HepG2 (cell line): ENCODE measurements around the gene TGM2. TPM values are rescaled to one million over a fixed set of nuclear protein-coding genes. Genes with fewer than 3 reads are reported as not detected.

Source experiments
- CREBL2 ChIP-seq: sonication (generic); formaldehyde crosslinking; IDR thresholded peaks from 2 replicates; pipeline ENCODE4 v1.8.1; 2023; ENCODE audit warnings: missing genetic modification reagents, mild to moderate bottlenecking, borderline replicate concordance
- ELF3 ChIP-seq: IDR thresholded peaks from 2 replicates; pipeline ENCODE4 v1.6.1; 2016; ENCODE audit warnings: missing genetic modification reagents, missing compliant biosample characterization
- GFI1 ChIP-seq: sonication (generic); formaldehyde crosslinking; IDR thresholded peaks from 2 replicates; pipeline ENCODE4 v1.5.0; 2020; ENCODE audit warnings: missing genetic modification reagents, mild to moderate bottlenecking, borderline replicate concordance
- GPN1 ChIP-seq: sonication (generic); formaldehyde crosslinking; IDR thresholded peaks from 2 replicates; pipeline ENCODE4 v1.5.1; 2020; ENCODE audit warnings: missing genetic modification reagents, borderline replicate concordance
- HMGXB3 ChIP-seq: sonication (generic); formaldehyde crosslinking; IDR thresholded peaks from 2 replicates; pipeline ENCODE4 v1.4.0; 2020; ENCODE audit warnings: missing genetic modification reagents, borderline replicate concordance
- HNRNPH1 ChIP-seq: fragments of 200-400 bp; formaldehyde crosslinking; optimal IDR thresholded peaks from 2 replicates; pipeline ENCODE3; 2017; ENCODE audit warnings: mild to moderate bottlenecking, low read depth, low read length
- HNRNPLL ChIP-seq: fragments of 200-400 bp; formaldehyde crosslinking; IDR thresholded peaks from 2 replicates; pipeline ENCODE4 v1.6.1; 2017; ENCODE audit warnings: mild to moderate bottlenecking, low read depth, low read length; ENCODE audit not compliant: poor library complexity, severe bottlenecking
- HOXA3 ChIP-seq: sonication (generic); formaldehyde crosslinking; IDR thresholded peaks from 2 replicates; pipeline ENCODE4 v1.5.0; 2020; ENCODE audit warnings: missing genetic modification reagents
- JDP2 ChIP-seq: sonication (generic); formaldehyde crosslinking; IDR thresholded peaks from 2 replicates; pipeline ENCODE4 v1.8.1; 2022; ENCODE audit warnings: missing genetic modification reagents, borderline replicate concordance
- KDM4B ChIP-seq: sonication (generic); formaldehyde crosslinking; IDR thresholded peaks from 2 replicates; pipeline ENCODE4 v1.4.0; 2020; ENCODE audit warnings: missing genetic modification reagents
- NCOA1 ChIP-seq: sonication (generic); formaldehyde crosslinking; IDR thresholded peaks from 2 replicates; pipeline ENCODE4 v1.9.0; 2021; ENCODE audit warnings: missing genetic modification reagents
- NFYC ChIP-seq: IDR thresholded peaks from 2 replicates; pipeline ENCODE4 v1.6.1; 2016; ENCODE audit warnings: missing genetic modification reagents, missing compliant biosample characterization
- ZBED4 ChIP-seq: sonication (generic); formaldehyde crosslinking; IDR thresholded peaks from 2 replicates; pipeline ENCODE4 v1.4.0; 2020; ENCODE audit warnings: missing genetic modification reagents, borderline replicate concordance
- ZNF282 ChIP-seq: fragments of 450-650 bp; IDR thresholded peaks from 2 replicates; pipeline ENCODE4 v1.6.1; 2018; ENCODE audit not compliant: partially characterized antibody
- ZSCAN20 ChIP-seq: sonication (generic); formaldehyde crosslinking; IDR thresholded peaks from 2 replicates; pipeline ENCODE4 v1.4.0; 2020; ENCODE audit warnings: missing genetic modification reagents, mild to moderate bottlenecking, borderline replicate concordance
- polyA plus RNA-seq, 8 experiments: library from polyadenylated mRNA; depleted of rRNA in 3 of 8; stranded (reverse) in 7 of 8; unstranded in 1 of 8; fragments of >200 nt; fragmentation: Illumina TruSeq in 4 of 8; extraction: Trizol in 4 of 8; gene quantifications; 2 replicates each; pipeline versions ENCODE4 v1.2.1 to v1.2.3, GENCODE V29; 2011 to 2016; ENCODE audit warnings: low read depth in 4 of 8, missing spikeins in 1 of 8, mixed read lengths in 1 of 8; ENCODE audit not compliant: insufficient read depth in 1 of 8
- total RNA-seq, 5 experiments: library from RNA; depleted of rRNA; stranded (reverse); fragments of >200 nt; fragmentation: Illumina TruSeq; extraction: Trizol; gene quantifications; 2 replicates each; pipeline ENCODE4 v1.2.3, GENCODE V29; 2016; ENCODE audit warnings: low read depth in 1 of 5
- TF ChIP-seq, protein P1 (sequence below): IDR thresholded peaks from 2 replicates; pipeline ENCODE4 v1.6.1; 2016; ENCODE audit warnings: mild to moderate bottlenecking, missing biosample characterization, missing genetic modification reagents
- TF ChIP-seq, protein P2 (sequence below): IDR thresholded peaks from 2 replicates; pipeline ENCODE4 v1.6.1; 2016; ENCODE audit warnings: missing compliant biosample characterization, missing genetic modification reagents, borderline replicate concordance
- TF ChIP-seq, protein P3 (sequence below): sonication (generic); formaldehyde crosslinking; IDR thresholded peaks from 2 replicates; pipeline ENCODE4 v1.5.0; 2020; ENCODE audit warnings: missing genetic modification reagents

TGM2 gene
- total and polyA plus RNA-seq, 2 of the 13 experiments (the other 11 are each of a cell fraction or from before 2014, with no cell fraction given) = 4.2 to 46.4 TPM

- TF ChIP-seq JDP2 (CRISPR knock-in tag) (no peak), KDM4B (CRISPR knock-in tag) (0 out of 2 replicates have a peak, but pooled peaks have one; percentile 27), HOXA3 (no peak), ZSCAN20 (CRISPR knock-in tag) (no peak), NFYC (CRISPR knock-in tag) (no peak), GFI1 (no peak), HNRNPH1 (no peak), HMGXB3 (CRISPR knock-in tag) (no peak; the same call in 1 of the 2 replicates), ELF3 (CRISPR knock-in tag) (peak; percentile 90), HNRNPLL (no peak), NCOA1 (CRISPR knock-in tag) (no peak), ZBED4 (CRISPR knock-in tag) (no peak; the same call in 1 of the 2 replicates), CREBL2 (no peak), ZNF282 (no peak), GPN1 (CRISPR knock-in tag) (no peak)
- TF ChIP-seq, protein P1, sequence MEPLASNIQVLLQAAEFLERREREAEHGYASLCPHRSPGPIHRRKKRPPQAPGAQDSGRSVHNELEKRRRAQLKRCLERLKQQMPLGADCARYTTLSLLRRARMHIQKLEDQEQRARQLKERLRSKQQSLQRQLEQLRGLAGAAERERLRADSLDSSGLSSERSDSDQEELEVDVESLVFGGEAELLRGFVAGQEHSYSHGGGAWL (CRISPR knock-in tag) = peak; percentile 46; the same call in 1 of the 2 replicates
- TF ChIP-seq, protein P2, sequence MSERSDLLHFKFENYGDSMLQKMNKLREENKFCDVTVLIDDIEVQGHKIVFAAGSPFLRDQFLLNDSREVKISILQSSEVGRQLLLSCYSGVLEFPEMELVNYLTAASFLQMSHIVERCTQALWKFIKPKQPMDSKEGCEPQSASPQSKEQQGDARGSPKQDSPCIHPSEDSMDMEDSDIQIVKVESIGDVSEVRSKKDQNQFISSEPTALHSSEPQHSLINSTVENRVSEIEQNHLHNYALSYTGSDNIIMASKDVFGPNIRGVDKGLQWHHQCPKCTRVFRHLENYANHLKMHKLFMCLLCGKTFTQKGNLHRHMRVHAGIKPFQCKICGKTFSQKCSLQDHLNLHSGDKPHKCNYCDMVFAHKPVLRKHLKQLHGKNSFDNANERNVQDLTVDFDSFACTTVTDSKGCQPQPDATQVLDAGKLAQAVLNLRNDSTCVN = peak; percentile 59; the same call in 1 of the 2 replicates
- TF ChIP-seq, protein P3, sequence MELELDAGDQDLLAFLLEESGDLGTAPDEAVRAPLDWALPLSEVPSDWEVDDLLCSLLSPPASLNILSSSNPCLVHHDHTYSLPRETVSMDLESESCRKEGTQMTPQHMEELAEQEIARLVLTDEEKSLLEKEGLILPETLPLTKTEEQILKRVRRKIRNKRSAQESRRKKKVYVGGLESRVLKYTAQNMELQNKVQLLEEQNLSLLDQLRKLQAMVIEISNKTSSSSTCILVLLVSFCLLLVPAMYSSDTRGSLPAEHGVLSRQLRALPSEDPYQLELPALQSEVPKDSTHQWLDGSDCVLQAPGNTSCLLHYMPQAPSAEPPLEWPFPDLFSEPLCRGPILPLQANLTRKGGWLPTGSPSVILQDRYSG (CRISPR knock-in tag) = no peak
Measured at GRCh38 chr20:38123021-38123587, 42.0 kb downstream of the TGM2 start (continued).
